ENCODE measurements around the gene MARK3. TPM values are rescaled to one million over a fixed set of nuclear protein-coding genes. Genes with fewer than 3 reads are reported as not detected.
A peak's percentile ranks its signal among the peaks of the same experiment; 100 is the strongest.

MARK3 gene
- total RNA-seq, 1 donor from 2014 or later, result 77.9 TPM

GRCh38 chr14:103500148-103500990 lies 115.2 kb downstream of the MARK3 start:
- no peak overlapping the region for H3K4me3 ChIP-seq (ENCODE audit: low read depth, low read length)
- peak; percentile 93 for TF ChIP-seq CTCF (IDR thresholded peaks at IDR 0.05; ENCODE audit: insufficient read depth, low read length, severe bottlenecking)
- H3K36me3 ChIP-seq (ENCODE audit: control insufficient read depth, insufficient read depth, low read length), result peaks cover 26% of the 10 kb centered on the region
- FAIRE-seq (no peak), DNase-seq (ENCODE audit: low read depth) (peak; percentile 59)
- no peaks in the 10 kb centered on the region for H3K27me3 ChIP-seq (ENCODE audit: control insufficient read depth, insufficient read depth, low read length)

- FAIRE-seq, result no peak
- no peak for DNase-seq (ENCODE audit: low read depth)
- Histone ChIP-seq H3K36me3 (ENCODE audit: control insufficient read depth, insufficient read depth, low read length) (peaks cover 27% of the 10 kb centered on the region), H3K27me3 (ENCODE audit: control insufficient read depth, insufficient read depth, low read length) (no peaks in the 10 kb centered on the region), H3K4me3 (ENCODE audit: low read depth, low read length) (no peak overlapping the region)
- TF ChIP-seq CTCF (IDR thresholded peaks at IDR 0.05; ENCODE audit: insufficient read depth, low read length, severe bottlenecking), result no peak
Observed at GRCh38 chr14:103501041-103501870, 116.0 kb downstream of the MARK3 start.

- no peak for DNase-seq (ENCODE audit: low read depth)
- Histone ChIP-seq H3K36me3 (ENCODE audit: control insufficient read depth, insufficient read depth, low read length) (peaks cover 27% of the 10 kb centered on the region), H3K27me3 (ENCODE audit: control insufficient read depth, insufficient read depth, low read length) (no peaks in the 10 kb centered on the region), H3K4me3 (ENCODE audit: low read depth, low read length) (no peak overlapping the region)
- no peak for FAIRE-seq
- TF ChIP-seq CTCF (IDR thresholded peaks at IDR 0.05; ENCODE audit: insufficient read depth, low read length, severe bottlenecking), result no peak
Observed at GRCh38 chr14:103501921-103502669, 116.9 kb downstream of the MARK3 start.

- no peak for FAIRE-seq
Observed at GRCh38 chr14:103502877-103503276, 117.7 kb downstream of the MARK3 start.

More at GRCh38 chr14:103502877-103503276, 117.7 kb downstream of the MARK3 start:
- no peak for DNase-seq (ENCODE audit: low read depth)
- H3K4me3 ChIP-seq (ENCODE audit: low read depth, low read length), result no peak overlapping the region
- H3K36me3 ChIP-seq (ENCODE audit: control insufficient read depth, insufficient read depth, low read length), result peaks cover 29% of the 10 kb centered on the region
- H3K27me3 ChIP-seq (ENCODE audit: control insufficient read depth, insufficient read depth, low read length), result no peaks in the 10 kb centered on the region
- TF ChIP-seq CTCF (IDR thresholded peaks at IDR 0.05; ENCODE audit: insufficient read depth, low read length, severe bottlenecking), result no peak

Measured in bronchial epithelial cell (primary cell).